NCI-H1048 (cell line): ENCODE measurements around the gene SMIM41.

Experiments used
- DNase-seq: peaks from one replicate; lab custom pipeline; 2025; lab: John Stamatoyannopoulos, UW

Gene SMIM41

GRCh38 chr12:52079576-52080402, at the start of gene SMIM41:
SMIM41 (plus strand) TSS chr12:52079704; CDS start chr12:52079780, 76 bp downstream.
- no peak for DNase-seq

- no peak for DNase-seq
Measured at GRCh38 chr12:52032446-52032803, 47.1 kb upstream of the SMIM41 start.

- DNase-seq, result peak; percentile 84
Measured at GRCh38 chr12:52032804-52033445, 46.6 kb upstream of the SMIM41 start.

GRCh38 chr12:52033446-52034140, 45.9 kb upstream of the SMIM41 start:
- DNase-seq, result no peak

GRCh38 chr12:52035190-52035589, 44.3 kb upstream of the SMIM41 start:
- DNase-seq, result no peak

- no peak for DNase-seq
Measured at GRCh38 chr12:52035926-52036325, 43.6 kb upstream of the SMIM41 start.

- DNase-seq, result peak; percentile 55
Measured at GRCh38 chr12:52036587-52037171, 42.8 kb upstream of the SMIM41 start.

- DNase-seq, result no peak
Measured at GRCh38 chr12:52037248-52037861, 42.1 kb upstream of the SMIM41 start.

GRCh38 chr12:52038447-52038846, 41.1 kb upstream of the SMIM41 start:
- no peak for DNase-seq

GRCh38 chr12:52041035-52041434, 38.5 kb upstream of the SMIM41 start:
- DNase-seq, result no peak

- DNase-seq, result no peak
Measured at GRCh38 chr12:52041695-52042123, 37.8 kb upstream of the SMIM41 start.

GRCh38 chr12:52042706-52043385, 36.7 kb upstream of the SMIM41 start:
- no peak for DNase-seq

GRCh38 chr12:52043386-52044212, 35.9 kb upstream of the SMIM41 start:
- DNase-seq, result no peak

- DNase-seq, result no peak
Measured at GRCh38 chr12:52044292-52044983, 35.1 kb upstream of the SMIM41 start.

GRCh38 chr12:52045794-52046199, 33.7 kb upstream of the SMIM41 start:
- no peak for DNase-seq

GRCh38 chr12:52046859-52047258, 32.6 kb upstream of the SMIM41 start:
- no peak for DNase-seq

GRCh38 chr12:52049286-52049685, 30.2 kb upstream of the SMIM41 start:
- no peak for DNase-seq

GRCh38 chr12:52049688-52050087, 29.8 kb upstream of the SMIM41 start:
- DNase-seq, result no peak

- no peak for DNase-seq
Measured at GRCh38 chr12:52050116-52050757, 29.3 kb upstream of the SMIM41 start.
